ENCODE results near the gene MICALL2. TPM values are rescaled to one million over a fixed set of nuclear protein-coding genes. Genes with fewer than 3 reads are reported as not detected.

The MICALL2 gene
- total RNA-seq, 8 experiments from 2014 or later, result 1.4 to 16.7 (median 6.5) TPM

- in situ Hi-C loops (cut with MboI; ENCODE audit: low pct_unique_long_range_greater_than_20kb in 2 of 9, low sequenced_read_pairs in 9 of 9, unreplicated experiment in 9 of 9), result loop anchor here in 1 of 9 experiments (25.0 kb wide), 1 partner anchor 196 kb away; no protein-coding TSS in a partner anchor
- peak in 2 of 8 experiments; percentile 8 to 20 for ATAC-seq (replicated peaks in 6 of 8)
- 67% methylated on average over 7 of the region's 24 CpGs; no CpG with 5 or more reads in 9 of the 10 experiments for WGBS, 10 experiments
- H3K27ac ChIP-seq, result no peak overlapping the region
- H3K4me1 ChIP-seq (replicated peaks in 1 of 2), result peaks cover 9 to 13% of the 10 kb centered on the region in 2 donors
- H3K4me3 ChIP-seq, result no peak overlapping the region
Observed at GRCh38 chr7:1407892-1408291, 51.4 kb downstream of the MICALL2 start.

- no CpG with 5 or more reads among the region's 21 CpGs for WGBS, 10 experiments
- ATAC-seq (replicated peaks in 6 of 8), result no peak
Observed at GRCh38 chr7:1404898-1405548, 54.2 kb downstream of the MICALL2 start.

GRCh38 chr7:1404460-1404809 lies 54.8 kb downstream of the MICALL2 start:
- 0 to 10% (median 0%) methylated on average over 1 to 2 of the region's 4 CpGs; no CpG with 5 or more reads in 7 of the 10 experiments for WGBS, 10 experiments
- ATAC-seq (replicated peaks in 6 of 8), result peak in 5 of 8 experiments; percentile 9 to 41 (median 14)

More at GRCh38 chr7:1404898-1405548, 54.2 kb downstream of the MICALL2 start:
- no peak overlapping the region for H3K4me3 ChIP-seq
- in situ Hi-C loops (cut with MboI; ENCODE audit: low pct_unique_long_range_greater_than_20kb in 2 of 9, low sequenced_read_pairs in 9 of 9, unreplicated experiment in 9 of 9), result loop anchor here in 1 of 9 experiments (25.0 kb wide), 1 partner anchor 193 kb away; no protein-coding TSS in a partner anchor
- H3K4me1 ChIP-seq (replicated peaks in 1 of 2), result peaks cover 9 to 13% of the 10 kb centered on the region in 2 donors
- H3K27ac ChIP-seq, result no peak overlapping the region

GRCh38 chr7:1403638-1404459 lies 55.4 kb downstream of the MICALL2 start:
- peak; percentile 50 to 97 (median 94) for ATAC-seq (replicated peaks in 6 of 8)
- 2 to 47% (median 17%) methylated on average over 2 to 19 of the region's 41 CpGs; no CpG with 5 or more reads in 1 of the 10 experiments for WGBS, 10 experiments
- in situ Hi-C loops (cut with MboI; ENCODE audit: low pct_unique_long_range_greater_than_20kb in 2 of 9, low sequenced_read_pairs in 9 of 9, unreplicated experiment in 9 of 9), result loop anchor here in 1 of 9 experiments (25.0 kb wide), 1 partner anchor 192 kb away; no protein-coding TSS in a partner anchor
- H3K4me3 ChIP-seq, result peak overlapping the region in 3 of 5 donors; percentile 2 to 14 (median 10)
- peaks cover 9 to 13% of the 10 kb centered on the region in 2 donors for H3K4me1 ChIP-seq (replicated peaks in 1 of 2)
- H3K27ac ChIP-seq, result no peak overlapping the region

More at GRCh38 chr7:1404460-1404809, 54.8 kb downstream of the MICALL2 start:
- in situ Hi-C loops (cut with MboI; ENCODE audit: low pct_unique_long_range_greater_than_20kb in 2 of 9, low sequenced_read_pairs in 9 of 9, unreplicated experiment in 9 of 9), result loop anchor here in 1 of 9 experiments (25.0 kb wide), 1 partner anchor 192 kb away; no protein-coding TSS in a partner anchor
- Histone ChIP-seq H3K4me3 (peak overlapping the region in 1 of 5 donors; percentile 14), H3K27ac (no peak overlapping the region), H3K4me1 (replicated peaks in 1 of 2) (peaks cover 9 to 13% of the 10 kb centered on the region in 2 donors)

GRCh38 chr7:1402791-1403637 lies 56.3 kb downstream of the MICALL2 start:
- in situ Hi-C loops (cut with MboI; ENCODE audit: low pct_unique_long_range_greater_than_20kb in 2 of 9, low sequenced_read_pairs in 9 of 9, unreplicated experiment in 9 of 9), result loop anchor here in 1 of 9 experiments (25.0 kb wide), 1 partner anchor 191 kb away; no protein-coding TSS in a partner anchor
- no peak overlapping the region for H3K4me3 ChIP-seq

GRCh38 chr7:1402110-1402790 lies 57.0 kb downstream of the MICALL2 start:
- ATAC-seq (replicated peaks in 6 of 8), result no peak
- Histone ChIP-seq H3K4me1 (replicated peaks in 1 of 2) (peaks cover 8 to 9% of the 10 kb centered on the region in 2 donors), H3K27ac (no peak overlapping the region), H3K4me3 (no peak overlapping the region)
- 50 to 100% (median 58%) methylated on average over 1 to 2 of the region's 12 CpGs; no CpG with 5 or more reads in 7 of the 10 experiments for WGBS, 10 experiments
- in situ Hi-C loops (cut with MboI; ENCODE audit: low pct_unique_long_range_greater_than_20kb in 2 of 9, low sequenced_read_pairs in 9 of 9, unreplicated experiment in 9 of 9), result loop anchor here in 1 of 9 experiments (25.0 kb wide), 1 partner anchor 190 kb away; no protein-coding TSS in a partner anchor

More at GRCh38 chr7:1402791-1403637, 56.3 kb downstream of the MICALL2 start:
- WGBS, 10 experiments, result 33 to 67% (median 48%) methylated on average over 1 to 5 of the region's 11 CpGs; no CpG with 5 or more reads in 2 of the 10 experiments
- Histone ChIP-seq H3K4me1 (replicated peaks in 1 of 2) (peaks cover 9 to 13% of the 10 kb centered on the region in 2 donors), H3K27ac (no peak overlapping the region)
- ATAC-seq (replicated peaks in 6 of 8), result peak in 1 of 8 experiments; percentile 6

GRCh38 chr7:1401011-1401410 lies 58.3 kb downstream of the MICALL2 start:
- ATAC-seq (replicated peaks in 6 of 8), result peak in 1 of 8 experiments; percentile 7
- peaks cover 8 to 9% of the 10 kb centered on the region in 2 donors for H3K4me1 ChIP-seq (replicated peaks in 1 of 2)
- H3K27ac ChIP-seq, result no peak overlapping the region
- H3K4me3 ChIP-seq, result no peak overlapping the region
- in situ Hi-C loops (cut with MboI; ENCODE audit: low pct_unique_long_range_greater_than_20kb in 2 of 9, low sequenced_read_pairs in 9 of 9, unreplicated experiment in 9 of 9), result loop anchor here in 1 of 9 experiments (25.0 kb wide), 1 partner anchor 189 kb away; no protein-coding TSS in a partner anchor
- 4 to 100% (median 36%) methylated on average over 1 to 14 of the region's 18 CpGs; no CpG with 5 or more reads in 1 of the 10 experiments for WGBS, 10 experiments

- Histone ChIP-seq H3K27ac (no peak overlapping the region), H3K4me3 (no peak overlapping the region), H3K4me1 (replicated peaks in 1 of 2) (peaks cover 8 to 9% of the 10 kb centered on the region in 2 donors)
- ATAC-seq (replicated peaks in 6 of 8), result peak in 3 of 8 experiments; percentile 66 to 76 (median 70)
- 0 to 30% (median 14%) methylated on average over 2 to 10 of the region's 11 CpGs; no CpG with 5 or more reads in 3 of the 10 experiments for WGBS, 10 experiments
- in situ Hi-C loops (cut with MboI; ENCODE audit: low pct_unique_long_range_greater_than_20kb in 2 of 9, low sequenced_read_pairs in 9 of 9, unreplicated experiment in 9 of 9), result loop anchor here in 1 of 9 experiments (25.0 kb wide), 1 partner anchor 188 kb away; no protein-coding TSS in a partner anchor
Observed at GRCh38 chr7:1400371-1400770, 58.9 kb downstream of the MICALL2 start.

- H3K4me3 ChIP-seq, result no peak overlapping the region
- peaks cover 0 to 4% of the 10 kb centered on the region in 2 donors for H3K4me1 ChIP-seq (replicated peaks in 1 of 2)
- in situ Hi-C loops (cut with MboI; ENCODE audit: low pct_unique_long_range_greater_than_20kb in 2 of 9, low sequenced_read_pairs in 9 of 9, unreplicated experiment in 9 of 9), result loop anchor here in 2 of 9 experiments (25.0 kb wide), 1 partner anchor 185 kb away; no protein-coding TSS in a partner anchor
- no peak overlapping the region for H3K27ac ChIP-seq
- WGBS, 10 experiments, result 30 to 75% (median 54%) methylated on average over 2 to 12 of the region's 12 CpGs
- ATAC-seq (replicated peaks in 6 of 8), result no peak
Observed at GRCh38 chr7:1397491-1398327, 61.6 kb downstream of the MICALL2 start.

- no peak for ATAC-seq (replicated peaks in 6 of 8)
- no peak overlapping the region for H3K4me3 ChIP-seq
- peaks cover 0 to 4% of the 10 kb centered on the region in 2 donors for H3K4me1 ChIP-seq (replicated peaks in 1 of 2)
- WGBS, 10 experiments, result 41 to 100% (median 83%) methylated on average over 1 to 3 of the region's 7 CpGs; no CpG with 5 or more reads in 3 of the 10 experiments
- in situ Hi-C loops (cut with MboI; ENCODE audit: low pct_unique_long_range_greater_than_20kb in 2 of 9, low sequenced_read_pairs in 9 of 9, unreplicated experiment in 9 of 9), result loop anchor here in 2 of 9 experiments (25.0 kb wide), 1 partner anchor 184 kb away; no protein-coding TSS in a partner anchor
- H3K27ac ChIP-seq, result no peak overlapping the region
Observed at GRCh38 chr7:1396195-1396594, 63.1 kb downstream of the MICALL2 start.
